GM21390 (cell line): ENCODE data around the gene CLEC4A.
"Not testable (repeated sequence)": the region's sequence is repeated elsewhere in the genome, so short reads cannot be mapped to it uniquely, and the experiment has no call there.

Source experiments
- ATAC-seq: cut with Tn5 transposase; IDR thresholded peaks from one replicate; pipeline ENCODE4 v1.9.1; 2021; ENCODE audit not compliant: unreplicated experiment

Gene CLEC4A

GRCh38 chr12:8123124-8123912 lies at the start of gene CLEC4A:
Gene CLEC4A (plus strand): TSS chr12:8123617. CDS start chr12:8123879, 262 bp downstream.
- no peak for ATAC-seq

- no peak for ATAC-seq
Measured at GRCh38 chr12:8075935-8076334, 47.5 kb upstream of the CLEC4A start.

GRCh38 chr12:8076366-8076765 lies 47.1 kb upstream of the CLEC4A start:
- ATAC-seq, result no peak

GRCh38 chr12:8077207-8077606 lies 46.2 kb upstream of the CLEC4A start:
- no peak for ATAC-seq

GRCh38 chr12:8078398-8078797 lies 45.0 kb upstream of the CLEC4A start:
- ATAC-seq, result no peak

- ATAC-seq, result no peak
Measured at GRCh38 chr12:8078916-8079315, 44.5 kb upstream of the CLEC4A start.

GRCh38 chr12:8080120-8080519 lies 43.3 kb upstream of the CLEC4A start:
- ATAC-seq, result no peak

GRCh38 chr12:8081251-8081920 lies 42.0 kb upstream of the CLEC4A start:
- ATAC-seq, result peak; percentile 32

GRCh38 chr12:8082808-8083100 lies 40.7 kb upstream of the CLEC4A start:
- no peak for ATAC-seq

GRCh38 chr12:8084351-8084750 lies 39.1 kb upstream of the CLEC4A start:
- ATAC-seq, result not testable (repeated sequence)

GRCh38 chr12:8087666-8088065 lies 35.8 kb upstream of the CLEC4A start:
- ATAC-seq, result no peak

GRCh38 chr12:8088574-8088973 lies 34.8 kb upstream of the CLEC4A start:
- ATAC-seq, result peak; percentile 76

GRCh38 chr12:8089277-8089676 lies 34.1 kb upstream of the CLEC4A start:
- ATAC-seq, result not testable (repeated sequence)

- ATAC-seq, result no peak
Measured at GRCh38 chr12:8089716-8090115, 33.7 kb upstream of the CLEC4A start.

- no peak for ATAC-seq
Measured at GRCh38 chr12:8093291-8093690, 30.1 kb upstream of the CLEC4A start.

- ATAC-seq, result no peak
Measured at GRCh38 chr12:8096281-8096915, 27.0 kb upstream of the CLEC4A start.

- ATAC-seq, result no peak
Measured at GRCh38 chr12:8099235-8099634, 24.2 kb upstream of the CLEC4A start.

GRCh38 chr12:8108808-8109398 lies 14.5 kb upstream of the CLEC4A start:
- ATAC-seq, result no peak

- not testable (repeated sequence) for ATAC-seq
Measured at GRCh38 chr12:8113117-8113516, 10.3 kb upstream of the CLEC4A start.

- ATAC-seq, result no peak
Measured at GRCh38 chr12:8120072-8120713, 3.2 kb upstream of the CLEC4A start.

GRCh38 chr12:8127138-8127537 lies 3.7 kb downstream of the CLEC4A start:
- no peak for ATAC-seq
